Astrocyte of the cerebellum (primary cell): ENCODE measurements around the gene AFF3.

Experiments used
- DNase-seq: peaks from one replicate; pipeline ENCODE4 v3.0.0-alpha.2; 2011; ENCODE audit warnings: low read depth
- H3K4me3 ChIP-seq: 2 replicates; pipeline ENCODE4 v1.5.1; 2011; ENCODE audit warnings: mild to moderate bottlenecking, low read depth, low read length, moderate library complexity
- in situ Hi-C: cut with HindIII; loops from 2 replicates; pipeline ENCODE4 v1.10.0; 2017; ENCODE audit warnings: low sequenced_read_pairs
- TF ChIP-seq, protein P1 (sequence below): IDR thresholded peaks from 2 replicates; pipeline ENCODE4 v1.5.1; 2012; ENCODE audit warnings: low read length, low read depth, moderate library complexity, mild to moderate bottlenecking; ENCODE audit errors: missing control alignments

Gene AFF3

DNA sequence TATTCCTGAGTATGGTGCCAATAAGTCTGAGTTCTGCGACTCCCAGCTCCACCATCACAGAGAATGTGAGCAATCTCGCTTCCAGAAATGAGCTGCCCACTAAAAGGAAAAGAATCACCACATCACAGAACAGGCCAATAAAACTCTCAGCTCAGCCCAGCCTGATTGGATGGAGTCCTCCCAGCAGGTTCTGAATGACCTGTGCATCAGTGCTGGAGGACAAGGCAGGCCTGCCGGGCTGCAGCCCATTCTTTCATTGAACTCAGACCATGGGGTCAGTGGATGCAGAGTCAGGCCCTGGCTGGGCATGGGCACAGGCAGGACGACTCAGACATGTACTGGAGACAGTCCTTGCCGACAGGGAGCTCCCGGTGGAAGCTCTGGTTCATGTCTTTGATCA is 519.9 kb downstream of the AFF3 start:
- H3K4me3 ChIP-seq, result no peak overlapping the region
- no peak for DNase-seq
- TF ChIP-seq, protein P1, sequence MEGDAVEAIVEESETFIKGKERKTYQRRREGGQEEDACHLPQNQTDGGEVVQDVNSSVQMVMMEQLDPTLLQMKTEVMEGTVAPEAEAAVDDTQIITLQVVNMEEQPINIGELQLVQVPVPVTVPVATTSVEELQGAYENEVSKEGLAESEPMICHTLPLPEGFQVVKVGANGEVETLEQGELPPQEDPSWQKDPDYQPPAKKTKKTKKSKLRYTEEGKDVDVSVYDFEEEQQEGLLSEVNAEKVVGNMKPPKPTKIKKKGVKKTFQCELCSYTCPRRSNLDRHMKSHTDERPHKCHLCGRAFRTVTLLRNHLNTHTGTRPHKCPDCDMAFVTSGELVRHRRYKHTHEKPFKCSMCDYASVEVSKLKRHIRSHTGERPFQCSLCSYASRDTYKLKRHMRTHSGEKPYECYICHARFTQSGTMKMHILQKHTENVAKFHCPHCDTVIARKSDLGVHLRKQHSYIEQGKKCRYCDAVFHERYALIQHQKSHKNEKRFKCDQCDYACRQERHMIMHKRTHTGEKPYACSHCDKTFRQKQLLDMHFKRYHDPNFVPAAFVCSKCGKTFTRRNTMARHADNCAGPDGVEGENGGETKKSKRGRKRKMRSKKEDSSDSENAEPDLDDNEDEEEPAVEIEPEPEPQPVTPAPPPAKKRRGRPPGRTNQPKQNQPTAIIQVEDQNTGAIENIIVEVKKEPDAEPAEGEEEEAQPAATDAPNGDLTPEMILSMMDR, result no peak
- in situ Hi-C loops, result no loop called here

- in situ Hi-C loops, result no loop called here
- H3K4me3 ChIP-seq, result no peak overlapping the region
- TF ChIP-seq, protein P1, result no peak
- no peak for DNase-seq
These were observed 520.6 kb downstream of the AFF3 start for GRCh38 chr2:99621774-99622173.

- DNase-seq, result no peak
- TF ChIP-seq, protein P1, result no peak
These were observed 521.3 kb downstream of the AFF3 start for GRCh38 chr2:99621106-99621505.

DNA sequence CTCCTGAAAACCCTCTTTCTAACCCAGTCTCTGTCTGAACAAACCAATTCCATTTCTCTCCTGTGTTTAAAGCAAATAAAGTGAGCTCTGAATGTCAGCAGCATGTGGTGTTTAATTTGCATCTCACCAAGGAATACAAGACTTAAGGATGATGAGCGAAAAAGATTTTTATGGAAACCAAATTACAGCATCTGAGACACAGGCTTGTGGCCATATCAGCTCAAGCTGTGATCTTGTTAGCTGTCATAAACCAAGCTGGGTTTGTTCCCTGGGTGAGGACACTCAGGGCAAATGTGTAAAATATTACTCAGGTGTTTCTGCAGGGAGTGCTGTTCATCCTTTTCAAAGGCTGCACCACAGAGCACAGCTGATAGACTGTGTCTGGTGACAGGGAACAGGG is 523.2 kb downstream of the AFF3 start:
- no peak overlapping the region for H3K4me3 ChIP-seq
- no peak for DNase-seq
- TF ChIP-seq, protein P1, result no peak
- in situ Hi-C loops, result no loop called here

More at GRCh38 chr2:99621106-99621505, 521.3 kb downstream of the AFF3 start:
- no peak overlapping the region for H3K4me3 ChIP-seq
- in situ Hi-C loops, result no loop called here

GRCh38 chr2:99618579-99619097 is 523.8 kb downstream of the AFF3 start:
- H3K4me3 ChIP-seq, result no peak overlapping the region
- TF ChIP-seq, protein P1, result no peak
- in situ Hi-C loops, result no loop called here
- no peak for DNase-seq

DNA sequence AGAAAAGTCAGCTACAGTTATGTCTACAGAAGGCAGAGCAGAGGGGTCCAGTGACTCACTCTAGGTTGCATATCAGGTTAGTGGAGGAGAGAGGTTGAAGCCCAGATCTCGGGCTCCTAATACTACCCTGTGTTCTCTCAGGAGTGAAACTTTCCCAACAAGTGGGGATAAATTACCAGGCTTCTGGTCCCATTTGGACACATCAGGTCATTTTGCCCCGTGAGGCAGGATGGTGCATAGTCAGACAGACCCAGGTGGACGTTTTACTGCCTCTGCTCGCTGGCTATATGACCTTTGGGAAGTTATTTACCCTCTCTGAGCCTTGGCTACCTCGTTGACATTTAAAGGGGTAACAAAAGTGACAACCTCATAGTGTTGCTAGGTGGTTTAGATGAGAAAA is 524.6 kb downstream of the AFF3 start:
- no peak overlapping the region for H3K4me3 ChIP-seq
- in situ Hi-C loops, result no loop called here
- TF ChIP-seq, protein P1, result no peak
- DNase-seq, result no peak
